ENCODE data around the gene PKHD1.

DNA sequence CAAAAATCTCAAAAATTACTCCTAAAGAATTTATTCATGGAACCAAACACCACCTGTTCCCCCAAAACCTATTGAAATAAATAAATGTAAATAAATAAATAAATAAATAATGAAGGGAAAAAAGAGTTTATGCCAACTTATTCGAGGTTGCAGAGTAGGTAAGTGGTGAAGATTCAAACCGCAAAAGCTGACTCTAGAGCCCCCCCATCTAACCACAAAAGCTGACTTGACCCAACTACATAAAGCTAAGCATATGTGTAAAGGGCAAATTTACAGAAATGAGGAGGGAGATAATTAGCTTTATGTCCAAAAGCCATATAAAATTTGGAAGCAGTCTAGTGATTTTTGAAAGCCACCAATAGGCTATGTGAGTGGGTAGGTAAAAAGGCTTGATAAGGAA is 486.9 kb downstream of the PKHD1 start:
- TF ChIP-seq, protein P1, sequence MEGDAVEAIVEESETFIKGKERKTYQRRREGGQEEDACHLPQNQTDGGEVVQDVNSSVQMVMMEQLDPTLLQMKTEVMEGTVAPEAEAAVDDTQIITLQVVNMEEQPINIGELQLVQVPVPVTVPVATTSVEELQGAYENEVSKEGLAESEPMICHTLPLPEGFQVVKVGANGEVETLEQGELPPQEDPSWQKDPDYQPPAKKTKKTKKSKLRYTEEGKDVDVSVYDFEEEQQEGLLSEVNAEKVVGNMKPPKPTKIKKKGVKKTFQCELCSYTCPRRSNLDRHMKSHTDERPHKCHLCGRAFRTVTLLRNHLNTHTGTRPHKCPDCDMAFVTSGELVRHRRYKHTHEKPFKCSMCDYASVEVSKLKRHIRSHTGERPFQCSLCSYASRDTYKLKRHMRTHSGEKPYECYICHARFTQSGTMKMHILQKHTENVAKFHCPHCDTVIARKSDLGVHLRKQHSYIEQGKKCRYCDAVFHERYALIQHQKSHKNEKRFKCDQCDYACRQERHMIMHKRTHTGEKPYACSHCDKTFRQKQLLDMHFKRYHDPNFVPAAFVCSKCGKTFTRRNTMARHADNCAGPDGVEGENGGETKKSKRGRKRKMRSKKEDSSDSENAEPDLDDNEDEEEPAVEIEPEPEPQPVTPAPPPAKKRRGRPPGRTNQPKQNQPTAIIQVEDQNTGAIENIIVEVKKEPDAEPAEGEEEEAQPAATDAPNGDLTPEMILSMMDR (conservative IDR thresholded peaks at IDR 0.05; ENCODE audit: low read depth, low read length) = no peak
- no peak for TF ChIP-seq EZH2 (IDR thresholded peaks at IDR 0.05; ENCODE audit: low read length, unreplicated experiment)
